ENCODE measurements around the gene TTI1. TPM values are rescaled to one million over a fixed set of nuclear protein-coding genes. Genes with fewer than 3 reads are reported as not detected.
"Not testable (repeated sequence)": the region's sequence is repeated elsewhere in the genome, so short reads cannot be mapped to it uniquely, and the experiment has no call there.

The TTI1 gene
- total RNA-seq, 1 experiment from 2014 or later, result 23.1 TPM

DNA sequence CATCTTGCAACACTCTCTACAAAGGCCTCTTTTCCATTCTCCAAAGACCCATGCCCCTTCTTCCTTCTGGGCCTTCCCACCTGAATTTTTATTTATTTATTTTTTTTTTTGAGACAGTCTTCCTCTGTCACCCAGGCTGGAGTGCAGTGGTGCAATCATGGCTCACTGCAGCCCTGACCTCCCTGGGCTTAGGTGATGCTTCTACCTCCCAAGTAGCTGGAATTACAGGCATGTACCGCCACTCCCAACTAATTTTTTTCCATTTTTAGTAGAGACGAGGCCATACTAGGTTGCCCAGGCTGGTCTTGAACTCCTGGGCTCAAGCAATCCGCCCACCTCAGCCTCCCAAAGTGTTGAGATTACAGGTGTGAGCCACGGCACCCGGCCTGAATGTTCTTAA, 23.8 kb downstream of the TTI1 start:
- DNase-seq (ENCODE audit: low spot score), result not testable (repeated sequence)

GRCh38 chr20:38008233-38008944, 24.9 kb downstream of the TTI1 start:
- no peak for DNase-seq (ENCODE audit: low spot score)

GRCh38 chr20:38007526-38007925, 25.7 kb downstream of the TTI1 start:
- DNase-seq (ENCODE audit: low spot score), result no peak

DNA sequence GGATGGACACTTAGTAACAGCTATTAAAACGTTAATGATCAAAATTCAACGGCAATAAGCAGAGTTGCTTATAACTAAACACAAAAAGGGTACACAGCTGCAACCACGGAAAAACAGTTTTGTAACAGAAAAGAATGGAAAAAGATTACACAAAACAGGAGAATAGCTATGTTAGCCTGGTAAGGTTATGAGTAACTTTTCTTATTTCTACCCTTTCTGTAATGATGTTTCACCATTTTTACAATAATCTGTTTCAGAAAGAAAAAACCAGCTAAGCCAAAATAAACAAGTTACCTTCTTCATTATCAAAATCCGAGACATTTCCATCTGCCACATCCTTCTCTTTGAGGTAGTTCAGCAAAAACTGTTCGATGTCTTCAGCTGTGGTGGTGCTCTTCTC, 27.4 kb downstream of the TTI1 start:
- no peak for DNase-seq (ENCODE audit: low spot score)

GRCh38 chr20:38004416-38004815, 28.8 kb downstream of the TTI1 start:
- no peak for DNase-seq (ENCODE audit: low spot score)

- DNase-seq (ENCODE audit: low spot score), result no peak
These were observed 30.8 kb downstream of the TTI1 start for GRCh38 chr20:38002422-38002821.

- no peak for DNase-seq (ENCODE audit: low spot score)
These were observed 31.3 kb downstream of the TTI1 start for GRCh38 chr20:38001981-38002380.

DNA sequence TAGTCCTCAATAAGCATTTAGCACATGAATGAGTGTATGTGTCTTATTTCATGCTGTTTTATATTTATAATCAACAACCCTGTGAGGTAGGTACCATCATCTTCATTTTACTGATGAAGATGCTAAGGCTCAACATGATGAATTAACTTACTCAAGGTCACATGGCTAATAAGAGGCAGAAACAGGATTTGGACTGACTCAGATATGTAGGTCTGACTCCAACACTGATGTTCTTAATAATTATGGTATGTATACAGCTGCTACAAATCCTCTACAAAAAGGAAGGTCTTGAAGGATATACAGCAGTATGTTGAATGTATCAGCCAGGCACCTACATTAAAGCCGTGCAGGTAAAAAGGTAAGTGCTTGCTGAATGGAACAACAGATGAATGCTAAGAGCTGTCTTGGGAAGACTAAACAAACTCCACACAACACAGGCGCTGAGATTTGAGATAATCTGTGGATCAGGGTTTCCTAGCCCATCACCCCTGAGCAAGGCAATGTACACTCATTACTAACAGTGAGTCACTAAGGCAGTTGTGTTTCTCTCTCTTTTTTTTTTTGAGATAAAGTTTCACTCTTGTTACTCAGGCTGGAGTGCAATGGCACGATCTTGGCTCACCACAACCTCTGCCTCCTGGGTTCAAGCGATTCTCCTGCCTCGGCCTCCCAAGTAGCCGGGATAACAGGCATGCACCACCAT, 31.9 kb downstream of the TTI1 start:
- DNase-seq (ENCODE audit: low spot score), result peak; percentile 55

GRCh38 chr20:38000293-38000692, 33.0 kb downstream of the TTI1 start:
- no peak for DNase-seq (ENCODE audit: low spot score)

DNA sequence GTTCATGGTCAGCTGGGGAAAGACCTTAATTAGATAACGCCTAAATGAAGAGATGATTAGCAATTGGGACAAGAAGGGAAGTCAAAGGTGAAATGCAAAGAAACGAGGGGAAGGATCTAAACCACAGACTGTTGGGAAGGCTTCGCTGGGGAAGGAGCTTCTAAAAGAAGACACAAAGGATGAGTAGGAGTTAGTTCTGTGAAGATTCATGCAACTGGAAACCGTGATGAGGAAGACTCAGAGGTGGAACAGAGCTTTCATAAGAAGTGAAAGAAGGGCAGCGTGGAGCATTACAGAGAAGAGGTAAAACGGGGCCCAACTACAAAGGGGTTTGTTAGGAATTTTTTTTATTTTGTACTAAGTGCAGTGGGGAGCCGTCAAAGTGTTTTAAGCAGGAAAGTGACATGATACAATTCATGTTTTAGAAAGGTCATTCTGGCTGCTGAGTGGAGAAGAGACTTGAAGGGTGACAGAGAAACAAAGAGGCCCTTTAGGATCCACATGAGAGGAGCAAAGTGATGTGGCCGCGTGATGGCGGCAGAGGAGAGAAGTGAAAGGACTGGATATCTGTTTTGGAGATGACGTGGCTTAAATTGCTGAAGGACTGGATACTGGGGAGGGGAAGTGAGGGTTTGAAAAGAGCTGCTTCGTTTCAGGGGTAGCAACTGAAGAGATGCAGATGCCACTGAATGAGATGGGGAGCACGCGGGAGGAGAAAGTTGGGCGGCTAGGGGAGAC, 33.6 kb downstream of the TTI1 start:
- DNase-seq (ENCODE audit: low spot score), result no peak

DNA sequence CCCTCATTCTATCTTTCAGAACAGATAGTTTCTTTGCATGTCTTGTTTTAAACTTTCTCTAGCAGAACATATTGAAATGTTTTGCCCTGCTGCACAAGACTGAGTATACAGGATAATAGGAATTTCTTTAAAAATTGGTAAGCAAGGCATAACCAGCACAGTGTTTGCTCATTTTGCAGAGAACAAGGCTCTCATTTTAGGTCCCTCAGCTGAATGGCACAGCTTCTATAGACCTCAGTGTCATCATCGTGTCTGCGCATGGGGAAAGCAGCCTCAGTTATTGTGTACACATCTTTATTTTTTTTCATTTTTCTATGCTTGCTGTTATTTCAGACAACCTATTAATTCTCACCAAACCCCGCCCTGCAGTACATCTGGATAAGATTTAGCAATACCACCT, 35.7 kb downstream of the TTI1 start:
- DNase-seq (ENCODE audit: low spot score), result no peak

GRCh38 chr20:37995856-37996605, 37.2 kb downstream of the TTI1 start:
- DNase-seq (ENCODE audit: low spot score), result no peak

DNA sequence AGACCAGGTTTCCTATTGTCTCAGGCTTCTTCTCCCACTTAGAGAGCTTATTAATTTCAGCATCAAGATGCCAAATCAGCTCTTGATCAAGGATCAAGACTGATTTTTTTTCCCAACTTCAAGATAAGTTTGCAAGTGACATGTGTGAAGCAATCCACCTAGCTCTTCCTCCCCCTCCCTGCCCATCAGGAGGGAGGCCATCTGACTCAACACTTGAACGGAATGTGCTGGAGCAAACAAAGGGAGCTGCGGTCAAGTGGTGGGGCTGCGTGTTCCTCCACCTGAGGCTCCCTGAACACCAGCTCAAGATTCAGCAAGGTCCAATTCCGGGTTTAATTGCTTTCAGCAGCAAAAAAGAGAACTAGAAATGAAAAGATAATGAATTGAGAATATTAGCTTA, 38.7 kb downstream of the TTI1 start:
- DNase-seq (ENCODE audit: low spot score), result peak; percentile 29

GRCh38 chr20:37992802-37993409, 40.4 kb downstream of the TTI1 start:
- DNase-seq (ENCODE audit: low spot score), result peak; percentile 63

DNA sequence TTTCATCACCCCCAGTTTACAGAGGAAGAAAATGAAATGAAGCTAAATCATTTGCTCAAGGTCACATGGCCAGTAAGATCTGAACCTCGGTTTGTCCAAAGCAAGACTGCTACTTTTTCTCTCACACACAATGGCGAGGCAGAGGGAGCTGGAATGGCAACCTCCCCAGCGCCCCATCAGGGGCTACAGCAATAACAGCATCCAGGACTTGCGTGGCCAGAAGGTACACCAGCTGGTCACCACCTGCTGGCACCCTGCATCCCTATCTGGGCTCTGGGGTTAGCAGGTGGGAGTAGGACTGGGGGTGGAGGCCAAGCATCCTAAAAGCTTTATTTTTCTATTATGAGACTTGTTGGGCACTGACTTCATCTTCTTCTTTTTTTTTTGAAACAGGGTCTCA, 41.3 kb downstream of the TTI1 start:
- no peak for DNase-seq (ENCODE audit: low spot score)

- DNase-seq (ENCODE audit: low spot score), result no peak
These were observed 41.9 kb downstream of the TTI1 start for GRCh38 chr20:37991157-37991866.

DNA sequence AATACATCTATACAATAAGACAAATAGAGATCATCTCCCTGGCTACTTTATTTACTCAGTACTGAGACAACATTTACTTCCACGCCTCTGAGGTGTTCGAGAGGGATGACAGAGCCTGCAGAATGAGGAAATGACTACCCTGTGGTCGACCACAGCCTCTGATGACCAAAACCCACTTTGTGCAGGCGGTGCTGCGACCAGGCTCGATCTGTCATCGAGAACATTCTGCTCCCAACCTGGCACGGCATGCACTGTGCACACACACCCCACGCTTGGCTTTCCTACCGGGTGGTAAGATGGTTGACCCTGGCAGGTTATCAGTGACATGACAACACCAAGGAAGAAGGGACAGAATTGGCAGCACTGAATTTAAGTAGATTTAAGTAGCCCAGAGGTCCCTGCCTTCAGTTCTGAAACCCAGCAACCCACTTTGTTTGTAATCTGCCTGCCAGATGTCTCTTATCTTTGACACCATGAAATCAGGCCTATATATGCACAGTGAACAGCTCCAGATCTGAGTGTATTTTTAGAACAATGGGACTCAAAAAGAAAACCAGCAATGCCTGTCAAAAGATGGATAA, 42.6 kb downstream of the TTI1 start:
- DNase-seq (ENCODE audit: low spot score), result peak; percentile 73

DNA sequence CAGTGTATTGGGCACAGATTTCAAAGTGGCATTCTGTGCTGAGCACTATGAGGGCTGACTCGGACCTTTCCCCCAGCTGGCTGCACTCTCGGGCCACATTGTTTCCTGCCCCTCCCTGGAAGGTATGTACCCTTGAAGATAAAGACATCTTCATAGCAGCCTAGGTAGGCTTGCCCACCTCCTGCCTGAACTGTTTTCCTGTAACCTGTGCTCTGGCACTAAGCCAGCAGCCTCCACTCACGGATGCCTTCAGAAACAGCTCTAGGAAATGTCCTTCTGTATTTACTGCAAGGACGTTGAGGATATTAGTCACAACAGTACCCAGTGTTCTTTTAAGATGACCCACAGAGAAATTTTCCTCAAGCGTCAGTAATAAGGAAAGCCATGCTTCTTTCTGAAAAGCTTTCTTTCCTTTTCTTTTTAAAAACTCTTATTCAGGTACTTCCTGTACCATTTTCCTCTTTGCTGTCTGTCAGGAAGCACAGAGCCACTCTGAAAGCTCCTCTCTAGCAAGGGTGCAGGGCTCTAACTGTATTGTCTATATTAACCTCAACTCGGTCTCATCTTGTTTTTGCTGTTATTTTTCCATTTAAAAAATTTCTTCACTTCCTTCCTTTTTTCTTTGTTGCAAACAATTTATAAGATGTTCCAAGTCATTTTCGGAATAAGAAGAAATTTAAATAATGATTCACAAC, 43.5 kb downstream of the TTI1 start:
- no peak for DNase-seq (ENCODE audit: low spot score)

DNA sequence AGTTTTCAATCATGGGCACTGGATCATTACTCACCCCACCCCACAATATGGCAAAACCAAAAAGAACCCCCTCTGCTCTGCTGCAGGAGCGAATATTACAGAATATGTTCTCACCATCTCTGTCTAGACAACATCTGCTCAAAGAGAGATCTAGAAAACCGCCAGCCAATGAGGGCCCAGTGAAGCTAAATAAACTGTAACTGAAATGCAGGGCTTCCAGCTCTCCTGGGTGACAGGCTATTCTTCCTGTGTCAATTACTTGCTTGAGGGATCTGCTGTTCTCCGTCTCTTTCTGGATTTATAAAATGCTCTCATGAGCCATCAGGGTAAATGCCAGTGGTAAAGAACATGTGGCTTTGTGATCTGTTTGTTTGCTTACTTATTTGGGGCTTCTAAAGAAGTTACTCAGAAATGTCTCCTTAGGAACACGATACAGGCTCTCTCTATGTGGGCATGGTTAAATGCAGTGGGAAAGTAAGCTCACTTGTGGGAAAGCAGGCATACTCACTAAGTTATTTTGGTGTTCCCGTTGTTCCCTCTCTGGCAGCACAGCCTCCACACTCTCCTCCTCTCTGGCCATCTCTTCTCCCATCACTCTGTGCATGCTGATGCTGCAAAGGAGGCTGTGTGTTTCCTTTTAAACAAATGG, 44.8 kb downstream of the TTI1 start:
- no peak for DNase-seq (ENCODE audit: low spot score)
